IMR-90 (cell line): ENCODE results near the gene RIPOR3. TPM values are rescaled to one million over a fixed set of nuclear protein-coding genes. Genes with fewer than 3 reads are reported as not detected.

ENCODE experiments used
- ATAC-seq: fragments of 200-7000 bp; cut with Tn5 transposase; 2 replicates; pipeline ENCODE4 v1.9.1; 2020; ENCODE audit warnings: low read depth, mild to moderate bottlenecking, moderate library complexity
- BruUV-seq: library from RNA; stranded (reverse); fragments of 400-500 nt; replicated peaks from 2 replicates; lab custom pipeline; 2021; lab: Mats Ljungman, UMichigan
- CTCF ChIA-PET: fragments of 300-600 bp; formaldehyde crosslinking; extraction: SDS; loops from one replicate; lab custom pipeline; 2021; ENCODE audit warnings: antibody characterized with exemption; lab: Yijun Ruan, JAX
- POLR2A ChIA-PET: fragments of 300-600 bp; sonication (Branson Sonifier 250); formaldehyde crosslinking; loops from one replicate; lab custom pipeline; 2022; ENCODE audit warnings: antibody characterized with exemption; ENCODE audit not compliant: unreplicated experiment; lab: Charles Lee
- DNase-seq: peaks from one replicate; pipeline ENCODE4 v3.0.0; 2013
- H2AFZ ChIP-seq: replicated peaks from 2 replicates; pipeline ENCODE3; 2013; ENCODE audit warnings: low read length, mild to moderate bottlenecking; ENCODE audit not compliant: poor library complexity
- H2AK5ac ChIP-seq: 2 replicates; pipeline ENCODE4 v1.6.1; 2013; ENCODE audit warnings: low read depth, low read length, inconsistent platforms
- H2AK9ac ChIP-seq: replicated peaks from 2 replicates; pipeline ENCODE3; 2013; ENCODE audit warnings: mild to moderate bottlenecking, low read depth, low read length, moderate library complexity; ENCODE audit not compliant: poor library complexity
- H2BK120ac ChIP-seq: 2 replicates; pipeline ENCODE4 v1.6.1; 2013; ENCODE audit warnings: low read depth, low read length, inconsistent platforms
- H2BK15ac ChIP-seq: 3 replicates; pipeline ENCODE4 v1.6.1; 2013; ENCODE audit warnings: low read depth, low read length, inconsistent platforms
- H2BK20ac ChIP-seq: 2 replicates; pipeline ENCODE4 v1.6.1; 2013; ENCODE audit warnings: low read depth, mild to moderate bottlenecking, inconsistent platforms, low read length, moderate library complexity
- H2BK5ac ChIP-seq: 2 replicates; pipeline ENCODE4 v1.6.1; 2013; ENCODE audit warnings: mild to moderate bottlenecking, low read depth, low read length, inconsistent platforms; ENCODE audit not compliant: poor library complexity, severe bottlenecking
- H3K14ac ChIP-seq: replicated peaks from 2 replicates; pipeline ENCODE4 v1.6.1; 2013; ENCODE audit warnings: low read depth, low read length, inconsistent platforms
- H3K18ac ChIP-seq: 2 replicates; pipeline ENCODE4 v1.6.1; 2013; ENCODE audit warnings: low read depth, low read length, control low read depth
- H3K23ac ChIP-seq: 2 replicates; pipeline ENCODE4 v1.6.1; 2013; ENCODE audit warnings: low read depth, low read length, inconsistent platforms
- H3K27ac ChIP-seq: 2 replicates; pipeline ENCODE4 v1.5.1; 2013; ENCODE audit warnings: mild to moderate bottlenecking, control low read depth, low read length; ENCODE audit not compliant: insufficient read depth
- H3K27me3 ChIP-seq: 2 replicates; pipeline ENCODE4 v1.6.1; 2013; ENCODE audit warnings: low read length; ENCODE audit not compliant: control insufficient read depth, insufficient read depth
- H3K36me3 ChIP-seq: 2 replicates; pipeline ENCODE4 v1.6.1; 2013; ENCODE audit warnings: low read length, mixed read lengths; ENCODE audit not compliant: control insufficient read depth, insufficient read depth
- H3K4ac ChIP-seq: 2 replicates; pipeline ENCODE4 v1.6.1; 2013; ENCODE audit warnings: low read depth, low read length, inconsistent platforms
- H3K4me1 ChIP-seq: 2 replicates; pipeline ENCODE4 v1.6.1; 2013; ENCODE audit warnings: low read length, mixed read lengths; ENCODE audit not compliant: control insufficient read depth, insufficient read depth
- H3K4me2 ChIP-seq: 2 replicates; pipeline ENCODE4 v1.6.1; 2013; ENCODE audit warnings: low read depth, mild to moderate bottlenecking, control low read depth, low read length, moderate library complexity
- H3K4me3 ChIP-seq: 2 replicates; pipeline ENCODE4 v1.5.1; 2013; ENCODE audit warnings: low read depth, mild to moderate bottlenecking, control low read depth, low read length, moderate library complexity; ENCODE audit not compliant: insufficient read depth
- H3K56ac ChIP-seq: 2 replicates; pipeline ENCODE4 v1.6.1; 2013; ENCODE audit warnings: low read length, inconsistent platforms; ENCODE audit not compliant: insufficient read depth; ENCODE audit errors: extremely low read depth
- H3K79me1 ChIP-seq, 2 experiments: 2 replicates each; pipeline ENCODE4 v1.6.1; 2013; ENCODE audit warnings: low read length in 2 of 2, inconsistent platforms in 1 of 2, low read depth in 1 of 2
- H3K9ac ChIP-seq: 2 replicates; pipeline ENCODE4 v1.6.1; 2013; ENCODE audit warnings: low read depth, low read length, control low read depth
- H3K9me1 ChIP-seq: 2 replicates; pipeline ENCODE4 v1.6.1; 2013; ENCODE audit warnings: low read length, inconsistent platforms; ENCODE audit not compliant: insufficient read depth
- H3K9me3 ChIP-seq: 2 replicates; pipeline ENCODE4 v1.6.1; 2013; ENCODE audit warnings: low read length; ENCODE audit not compliant: control insufficient read depth, insufficient read depth
- H4K20me1 ChIP-seq: 2 replicates; pipeline ENCODE4 v1.6.1; 2013; ENCODE audit warnings: low read length, inconsistent platforms; ENCODE audit not compliant: insufficient read depth
- H4K5ac ChIP-seq: 2 replicates; pipeline ENCODE4 v1.6.1; 2013; ENCODE audit warnings: mild to moderate bottlenecking, low read depth, low read length, control low read depth
- H4K8ac ChIP-seq, 2 experiments: 2 replicates each; pipeline ENCODE4 v1.6.1; 2013; ENCODE audit warnings: low read depth in 2 of 2, low read length in 2 of 2, control low read depth in 1 of 2, inconsistent platforms in 1 of 2
- H4K91ac ChIP-seq: 2 replicates; pipeline ENCODE4 v1.6.1; 2013; ENCODE audit warnings: low read depth, low read length, inconsistent platforms; ENCODE audit not compliant: insufficient read depth
- BHLHE40 ChIP-seq: fragments of 150-350 bp; IDR thresholded peaks from 2 replicates; pipeline ENCODE4 v1.6.1; 2016; ENCODE audit warnings: mild to moderate bottlenecking, low read depth, low read length
- CEBPB ChIP-seq: IDR thresholded peaks from 2 replicates; pipeline ENCODE4 v1.6.1; 2012; ENCODE audit warnings: low read depth, low read length, improper control_type of control experiment
- FOS ChIP-seq: fragments of 150-350 bp; IDR thresholded peaks from 2 replicates; pipeline ENCODE4 v1.6.1; 2016; ENCODE audit warnings: low read depth, low read length
- MAFK ChIP-seq: IDR thresholded peaks from 2 replicates; pipeline ENCODE4 v1.6.1; 2012; ENCODE audit warnings: low read depth, low read length, improper control_type of control experiment
- MAZ ChIP-seq: IDR thresholded peaks from 2 replicates; pipeline ENCODE4 v1.6.1; 2012; ENCODE audit warnings: low read depth, mild to moderate bottlenecking, low read length, improper control_type of control experiment, moderate library complexity, borderline replicate concordance
- MXI1 ChIP-seq: IDR thresholded peaks from 2 replicates; pipeline ENCODE4 v1.6.1; 2012; ENCODE audit warnings: low read depth, mild to moderate bottlenecking, low read length, moderate library complexity, borderline replicate concordance
- RAD21 ChIP-seq: IDR thresholded peaks from 2 replicates; pipeline ENCODE4 v1.6.1; 2012; ENCODE audit warnings: low read length, improper control_type of control experiment
- RCOR1 ChIP-seq: IDR thresholded peaks from 2 replicates; pipeline ENCODE4 v1.6.1; 2012; ENCODE audit warnings: mild to moderate bottlenecking, low read length, improper control_type of control experiment; ENCODE audit not compliant: insufficient replicate concordance
- SMC3 ChIP-seq: fragments of 150-350 bp; IDR thresholded peaks from 2 replicates; pipeline ENCODE4 v1.6.1; 2016; ENCODE audit warnings: low read depth, mild to moderate bottlenecking, antibody characterized with exemption, low read length, moderate library complexity
- whole genome bisulfite sequencing, 2 experiments: methylation state at CpG; one replicate each; pipeline versions ENCODE4 v1.1.5 to v1.1.7; 2013; ENCODE audit warnings: missing lambda C conversion rate in 2 of 2; ENCODE audit not compliant: insufficient read length in 1 of 2; ENCODE audit errors: extremely low coverage in 2 of 2; 5-methylcytosine and 5-hydroxymethylcytosine counted together
- dilution Hi-C: fragments of 300-500 bp; cut with HindIII; formaldehyde crosslinking; loops from one replicate; pipeline ENCODE4 v1.14.3; 2018; ENCODE audit warnings: low sequenced_read_pairs; ENCODE audit not compliant: unreplicated experiment
- in situ Hi-C: fragments of 300-500 bp; cut with MboI; formaldehyde crosslinking; loops from 3 replicates; pipeline ENCODE4 v1.14.3; 2019; ENCODE audit warnings: low sequenced_read_pairs, inconsistent platforms, mixed read lengths
- intact Hi-C: fragments of 100-400 bp; cut with micrococcal nuclease; formaldehyde crosslinking; loops from 2 replicates; pipeline ENCODE4 v1.10.0; 2022
- polyA plus RNA-seq, 3 experiments: library from polyadenylated mRNA; depleted of rRNA; stranded (reverse); fragments of >200 nt; gene quantifications; 2 replicates each; pipeline ENCODE4 v1.2.3, GENCODE V29; 2012; ENCODE audit warnings: low replicate concordance in 1 of 3
- total RNA-seq: library from RNA; depleted of rRNA; stranded (reverse); fragments of >200 nt; gene quantifications from 2 replicates; pipeline ENCODE4 v1.2.3, GENCODE V29; 2012
- TF ChIP-seq, protein P1 (sequence below): fragments of 150-350 bp; IDR thresholded peaks from 2 replicates; pipeline ENCODE4 v1.6.1; 2016; ENCODE audit warnings: low read depth, mild to moderate bottlenecking, low read length, moderate library complexity, borderline replicate concordance
- TF ChIP-seq, protein P2 (sequence below): conservative IDR thresholded peaks from 2 replicates; pipeline ENCODE4 v1.5.1; 2012; ENCODE audit warnings: mild to moderate bottlenecking, low read depth, low read length, improper control_type of control experiment

Gene RIPOR3
- total and polyA plus RNA-seq, 2 of the 4 experiments (the other 2 are of a cell fraction): 0.54 to 1.7 TPM

DNA sequence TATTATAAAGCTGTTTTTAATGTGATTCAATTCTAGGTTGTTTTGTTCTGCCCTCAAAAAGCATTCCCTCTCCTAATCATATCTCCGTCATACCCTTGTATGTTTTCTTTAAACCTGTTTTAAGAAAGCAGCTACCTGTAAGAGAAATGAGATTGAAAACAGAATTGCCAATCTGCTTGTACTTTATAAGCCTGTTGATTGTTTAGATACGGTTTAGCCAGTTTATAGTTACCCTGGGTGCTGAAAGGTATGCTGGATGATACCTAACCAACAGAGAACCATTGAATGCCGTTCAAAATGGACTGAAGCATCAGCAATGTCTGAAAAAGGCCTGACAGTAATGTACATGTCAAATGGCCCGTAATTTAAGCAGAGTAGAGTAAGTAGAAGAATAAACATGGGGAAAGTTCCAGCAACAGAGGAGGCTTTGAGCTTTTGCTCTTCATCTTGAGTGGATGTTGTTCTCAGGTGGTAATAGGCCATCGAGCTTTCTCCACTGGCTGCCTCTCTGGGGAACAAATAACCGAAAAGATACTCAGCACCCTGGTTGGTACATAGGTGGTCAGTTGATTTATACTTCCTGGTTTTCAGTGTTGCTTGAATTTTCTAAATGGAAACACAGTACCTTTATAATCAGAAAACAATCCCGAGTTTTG is 153.7 kb downstream of the RIPOR3 start:
- peak overlapping the region; percentile 75 for H4K91ac ChIP-seq
- POLR2A ChIA-PET: interaction anchor here (0.5 kb wide), 1 partner anchor 16 kb away, joined by 5 read pairs; no protein-coding TSS in a partner anchor

More for the DNA sequence above, 153.7 kb downstream of the RIPOR3 start:
- Histone ChIP-seq H2BK15ac (peak overlapping the region; percentile 69; the same call in 2 of the 3 replicates), H2AK9ac (peak overlapping the region; percentile 69), H3K27ac (peak overlapping the region; percentile 79; the same call in 1 of the 2 replicates), H3K9me1 (peaks cover 34% of the 10 kb centered on the region), H4K5ac (peak overlapping the region; percentile 87), H2AK5ac (peak overlapping the region; percentile 12; the same call in 1 of the 2 replicates), H3K18ac (peak overlapping the region; percentile 75), H3K9me3 (no peaks in the 10 kb centered on the region), H3K4me3 (no peak overlapping the region), H2BK5ac (peak overlapping the region; percentile 52), H3K36me3 (peaks cover 10% of the 10 kb centered on the region), H4K20me1 (peaks cover 31% of the 10 kb centered on the region), H3K14ac (peak overlapping the region; percentile 59), H3K56ac (no peak overlapping the region), H2BK20ac (peak overlapping the region; percentile 52), H3K4me2 (peak overlapping the region; percentile 10; the same call in 1 of the 2 replicates), H4K8ac (peak overlapping the region; percentile 45 to 48; a peak in 3 of 4 replicates), H3K23ac (peak overlapping the region; percentile 57), H3K27me3 (no peaks in the 10 kb centered on the region), H3K4me1 (peaks cover 48% of the 10 kb centered on the region), H3K4ac (peak overlapping the region; percentile 40), H2BK120ac (peak overlapping the region; percentile 63), H3K79me1 (peaks cover 34 to 79% of the 10 kb centered on the region in 2 experiments), H2AFZ (no peak overlapping the region), H3K9ac (peak overlapping the region; percentile 21; the same call in 1 of the 2 replicates)
- DNase-seq: no peak
- intact Hi-C loops: no loop called here
- no peak for ATAC-seq
- BruUV-seq: no TSS peak
- dilution Hi-C loops: no loop called here
- TF ChIP-seq RCOR1: no peak
- TF ChIP-seq, protein P1, sequence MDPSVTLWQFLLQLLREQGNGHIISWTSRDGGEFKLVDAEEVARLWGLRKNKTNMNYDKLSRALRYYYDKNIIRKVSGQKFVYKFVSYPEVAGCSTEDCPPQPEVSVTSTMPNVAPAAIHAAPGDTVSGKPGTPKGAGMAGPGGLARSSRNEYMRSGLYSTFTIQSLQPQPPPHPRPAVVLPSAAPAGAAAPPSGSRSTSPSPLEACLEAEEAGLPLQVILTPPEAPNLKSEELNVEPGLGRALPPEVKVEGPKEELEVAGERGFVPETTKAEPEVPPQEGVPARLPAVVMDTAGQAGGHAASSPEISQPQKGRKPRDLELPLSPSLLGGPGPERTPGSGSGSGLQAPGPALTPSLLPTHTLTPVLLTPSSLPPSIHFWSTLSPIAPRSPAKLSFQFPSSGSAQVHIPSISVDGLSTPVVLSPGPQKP: no peak
- TF ChIP-seq CEBPB: no peak
- TF ChIP-seq FOS: no peak
- TF ChIP-seq SMC3: no peak
- no peak for TF ChIP-seq MXI1
- TF ChIP-seq, protein P2, sequence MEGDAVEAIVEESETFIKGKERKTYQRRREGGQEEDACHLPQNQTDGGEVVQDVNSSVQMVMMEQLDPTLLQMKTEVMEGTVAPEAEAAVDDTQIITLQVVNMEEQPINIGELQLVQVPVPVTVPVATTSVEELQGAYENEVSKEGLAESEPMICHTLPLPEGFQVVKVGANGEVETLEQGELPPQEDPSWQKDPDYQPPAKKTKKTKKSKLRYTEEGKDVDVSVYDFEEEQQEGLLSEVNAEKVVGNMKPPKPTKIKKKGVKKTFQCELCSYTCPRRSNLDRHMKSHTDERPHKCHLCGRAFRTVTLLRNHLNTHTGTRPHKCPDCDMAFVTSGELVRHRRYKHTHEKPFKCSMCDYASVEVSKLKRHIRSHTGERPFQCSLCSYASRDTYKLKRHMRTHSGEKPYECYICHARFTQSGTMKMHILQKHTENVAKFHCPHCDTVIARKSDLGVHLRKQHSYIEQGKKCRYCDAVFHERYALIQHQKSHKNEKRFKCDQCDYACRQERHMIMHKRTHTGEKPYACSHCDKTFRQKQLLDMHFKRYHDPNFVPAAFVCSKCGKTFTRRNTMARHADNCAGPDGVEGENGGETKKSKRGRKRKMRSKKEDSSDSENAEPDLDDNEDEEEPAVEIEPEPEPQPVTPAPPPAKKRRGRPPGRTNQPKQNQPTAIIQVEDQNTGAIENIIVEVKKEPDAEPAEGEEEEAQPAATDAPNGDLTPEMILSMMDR: no peak
- TF ChIP-seq RAD21: no peak
- TF ChIP-seq MAZ: no peak
- no peak for TF ChIP-seq BHLHE40
- no peak for TF ChIP-seq MAFK
- CTCF ChIA-PET: no interaction called here
- 95 to 100% methylated on average over 1 to 3 of the region's 7 CpGs for WGBS, 2 experiments
- in situ Hi-C loops: no loop called here
